Measurements from ENCODE around the gene MYO5C.

DNA sequence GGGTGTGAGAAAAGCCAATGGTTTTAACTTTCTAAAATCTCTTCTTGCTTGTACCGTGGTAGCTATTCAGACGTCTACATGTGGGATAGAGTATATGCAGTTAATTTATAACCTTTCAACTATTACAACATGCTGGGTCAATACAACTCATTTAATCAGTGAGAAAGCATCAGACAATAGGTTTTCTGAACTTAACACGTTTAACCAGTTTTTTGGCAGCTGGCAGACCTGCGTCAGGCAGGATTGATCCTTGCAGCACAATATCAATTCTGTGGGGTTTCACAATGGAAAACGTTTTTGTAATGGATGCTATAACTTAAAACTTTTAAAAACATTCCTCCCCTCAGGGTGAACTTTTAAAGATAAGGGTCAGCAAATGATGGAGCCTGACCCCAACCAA lies 110.9 kb downstream of the MYO5C start:
- no peak for TF ChIP-seq POLR2A (IDR thresholded peaks at IDR 0.05)
- TF ChIP-seq, protein P1, sequence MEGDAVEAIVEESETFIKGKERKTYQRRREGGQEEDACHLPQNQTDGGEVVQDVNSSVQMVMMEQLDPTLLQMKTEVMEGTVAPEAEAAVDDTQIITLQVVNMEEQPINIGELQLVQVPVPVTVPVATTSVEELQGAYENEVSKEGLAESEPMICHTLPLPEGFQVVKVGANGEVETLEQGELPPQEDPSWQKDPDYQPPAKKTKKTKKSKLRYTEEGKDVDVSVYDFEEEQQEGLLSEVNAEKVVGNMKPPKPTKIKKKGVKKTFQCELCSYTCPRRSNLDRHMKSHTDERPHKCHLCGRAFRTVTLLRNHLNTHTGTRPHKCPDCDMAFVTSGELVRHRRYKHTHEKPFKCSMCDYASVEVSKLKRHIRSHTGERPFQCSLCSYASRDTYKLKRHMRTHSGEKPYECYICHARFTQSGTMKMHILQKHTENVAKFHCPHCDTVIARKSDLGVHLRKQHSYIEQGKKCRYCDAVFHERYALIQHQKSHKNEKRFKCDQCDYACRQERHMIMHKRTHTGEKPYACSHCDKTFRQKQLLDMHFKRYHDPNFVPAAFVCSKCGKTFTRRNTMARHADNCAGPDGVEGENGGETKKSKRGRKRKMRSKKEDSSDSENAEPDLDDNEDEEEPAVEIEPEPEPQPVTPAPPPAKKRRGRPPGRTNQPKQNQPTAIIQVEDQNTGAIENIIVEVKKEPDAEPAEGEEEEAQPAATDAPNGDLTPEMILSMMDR (IDR thresholded peaks at IDR 0.05) = no peak
- TF ChIP-seq EP300 (IDR thresholded peaks at IDR 0.05; ENCODE audit: low read depth) = no peak
- TF ChIP-seq POLR2AphosphoS5 (IDR thresholded peaks at IDR 0.05) = no peak

All from transverse colon (tissue), 4 donors.